Neural crest cell (in vitro differentiated cells): ENCODE results near the gene C3orf70. TPM values are rescaled to one million over a fixed set of nuclear protein-coding genes. Genes with fewer than 3 reads are reported as not detected.

Experiments used
- DNase-seq: peaks from one replicate; pipeline ENCODE4 v3.0.0; 2021; ENCODE audit warnings: low read depth, mixed read lengths, low spot score
- H3K27ac Mint-ChIP-seq: one replicate; pipeline ENCODE4 v1.8.0; 2021; ENCODE audit warnings: mild to moderate bottlenecking, mixed read lengths; ENCODE audit not compliant: unreplicated experiment
- H3K27me3 Mint-ChIP-seq: 2 replicates; pipeline ENCODE4 v1.8.0; 2021; ENCODE audit warnings: low read depth, mild to moderate bottlenecking, mixed read lengths
- H3K36me3 Mint-ChIP-seq: 2 replicates; pipeline ENCODE4 v1.8.0; 2021; ENCODE audit warnings: low read depth, mild to moderate bottlenecking, mixed read lengths
- H3K4me1 Mint-ChIP-seq: 2 replicates; pipeline ENCODE4 v1.8.0; 2021; ENCODE audit warnings: mixed read lengths
- H3K4me3 Mint-ChIP-seq: one replicate; pipeline ENCODE4 v1.8.0; 2021; ENCODE audit warnings: mild to moderate bottlenecking, mixed read lengths
- H3K9me3 Mint-ChIP-seq: 2 replicates; pipeline ENCODE4 v1.8.0; 2021; ENCODE audit warnings: mixed read lengths
- total RNA-seq: library from RNA; stranded (reverse); gene quantifications from 2 replicates; pipeline ENCODE4 v1.2.1, GENCODE V29; 2021
- TF ChIP-seq, protein P1 (sequence below): fragments of 200-600 bp; sonication (generic); conservative IDR thresholded peaks from 2 replicates; pipeline ENCODE4 v1.5.0; 2021; ENCODE audit warnings: antibody characterized with exemption, mild to moderate bottlenecking

Gene C3orf70
- total RNA-seq, 1 donor from 2014 or later, result 16.1 TPM

DNA sequence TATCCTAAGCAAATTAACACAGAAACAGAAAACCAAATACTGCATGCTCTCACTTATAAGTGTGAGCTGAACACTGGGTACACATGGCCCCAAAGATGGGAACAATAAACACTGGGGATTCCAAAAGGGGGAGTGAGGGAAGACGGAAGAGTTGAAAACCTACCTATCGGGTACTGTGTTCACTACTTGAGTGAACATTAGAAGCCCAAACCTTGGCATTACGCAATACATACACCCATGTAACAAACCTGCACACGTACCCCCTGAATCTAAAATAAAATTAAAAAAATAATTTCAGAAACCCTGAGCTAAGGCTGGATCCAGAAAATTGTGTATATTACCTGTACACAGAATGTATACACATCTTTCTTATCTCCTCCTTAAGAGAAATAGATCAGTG, 42.8 kb upstream of the C3orf70 start:
- H3K4me3 Mint-ChIP-seq, result no peak overlapping the region
- TF ChIP-seq, protein P1, sequence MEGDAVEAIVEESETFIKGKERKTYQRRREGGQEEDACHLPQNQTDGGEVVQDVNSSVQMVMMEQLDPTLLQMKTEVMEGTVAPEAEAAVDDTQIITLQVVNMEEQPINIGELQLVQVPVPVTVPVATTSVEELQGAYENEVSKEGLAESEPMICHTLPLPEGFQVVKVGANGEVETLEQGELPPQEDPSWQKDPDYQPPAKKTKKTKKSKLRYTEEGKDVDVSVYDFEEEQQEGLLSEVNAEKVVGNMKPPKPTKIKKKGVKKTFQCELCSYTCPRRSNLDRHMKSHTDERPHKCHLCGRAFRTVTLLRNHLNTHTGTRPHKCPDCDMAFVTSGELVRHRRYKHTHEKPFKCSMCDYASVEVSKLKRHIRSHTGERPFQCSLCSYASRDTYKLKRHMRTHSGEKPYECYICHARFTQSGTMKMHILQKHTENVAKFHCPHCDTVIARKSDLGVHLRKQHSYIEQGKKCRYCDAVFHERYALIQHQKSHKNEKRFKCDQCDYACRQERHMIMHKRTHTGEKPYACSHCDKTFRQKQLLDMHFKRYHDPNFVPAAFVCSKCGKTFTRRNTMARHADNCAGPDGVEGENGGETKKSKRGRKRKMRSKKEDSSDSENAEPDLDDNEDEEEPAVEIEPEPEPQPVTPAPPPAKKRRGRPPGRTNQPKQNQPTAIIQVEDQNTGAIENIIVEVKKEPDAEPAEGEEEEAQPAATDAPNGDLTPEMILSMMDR, result no peak

DNA sequence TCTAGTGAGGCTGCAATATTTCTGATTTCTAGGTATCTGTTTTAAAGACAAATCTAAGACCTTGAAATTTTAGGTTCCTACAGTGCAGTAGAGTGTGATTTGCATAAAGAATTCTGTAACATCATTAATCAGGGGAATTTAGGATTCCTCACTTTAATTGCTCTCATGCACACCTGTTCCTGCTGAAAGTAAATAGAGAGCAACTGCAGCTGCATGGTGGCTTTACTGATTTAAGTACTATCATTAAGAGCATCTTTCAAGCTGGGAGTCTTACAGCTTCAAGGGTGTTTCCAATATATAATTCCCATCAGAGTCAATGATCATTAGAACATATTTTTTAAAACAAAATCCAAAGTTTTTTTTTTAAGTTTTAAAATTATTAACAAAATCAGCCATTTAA, 36.0 kb upstream of the C3orf70 start:
- TF ChIP-seq, protein P1, result no peak
- Mint-ChIP-seq H3K9me3 (no peaks in the 10 kb centered on the region), H3K27ac (no peak overlapping the region), H3K4me1 (no peaks in the 10 kb centered on the region), H3K4me3 (no peak overlapping the region), H3K36me3 (peaks cover 4% of the 10 kb centered on the region), H3K27me3 (no peaks in the 10 kb centered on the region)
- no peak for DNase-seq

More for the DNA sequence above, 42.8 kb upstream of the C3orf70 start:
- peaks cover 8% of the 10 kb centered on the region for H3K36me3 Mint-ChIP-seq
- H3K27me3 Mint-ChIP-seq, result no peaks in the 10 kb centered on the region
- H3K4me1 Mint-ChIP-seq, result no peaks in the 10 kb centered on the region
- no peak overlapping the region for H3K27ac Mint-ChIP-seq
- peaks cover 6% of the 10 kb centered on the region for H3K9me3 Mint-ChIP-seq
- no peak for DNase-seq

DNA sequence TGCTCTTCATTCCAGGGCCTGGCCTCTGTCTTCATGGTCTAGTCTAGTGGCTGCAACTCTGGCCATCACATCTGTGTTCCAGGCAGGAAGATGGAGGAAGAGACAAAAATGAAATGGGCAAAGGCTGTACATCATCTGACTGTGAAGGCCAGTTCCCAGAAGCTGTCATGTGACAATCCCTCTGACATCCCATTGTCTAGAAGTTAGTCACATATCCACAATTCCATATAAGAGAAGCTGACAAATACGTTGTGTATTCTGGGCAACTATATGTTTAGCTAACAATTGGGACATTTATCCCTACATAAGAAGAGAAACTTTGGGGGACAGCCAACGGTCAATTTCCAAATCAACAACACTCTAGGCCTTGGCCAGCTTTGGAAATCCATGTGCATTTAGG, 34.5 kb upstream of the C3orf70 start:
- H3K27ac Mint-ChIP-seq, result no peak overlapping the region
- no peaks in the 10 kb centered on the region for H3K4me1 Mint-ChIP-seq

DNA sequence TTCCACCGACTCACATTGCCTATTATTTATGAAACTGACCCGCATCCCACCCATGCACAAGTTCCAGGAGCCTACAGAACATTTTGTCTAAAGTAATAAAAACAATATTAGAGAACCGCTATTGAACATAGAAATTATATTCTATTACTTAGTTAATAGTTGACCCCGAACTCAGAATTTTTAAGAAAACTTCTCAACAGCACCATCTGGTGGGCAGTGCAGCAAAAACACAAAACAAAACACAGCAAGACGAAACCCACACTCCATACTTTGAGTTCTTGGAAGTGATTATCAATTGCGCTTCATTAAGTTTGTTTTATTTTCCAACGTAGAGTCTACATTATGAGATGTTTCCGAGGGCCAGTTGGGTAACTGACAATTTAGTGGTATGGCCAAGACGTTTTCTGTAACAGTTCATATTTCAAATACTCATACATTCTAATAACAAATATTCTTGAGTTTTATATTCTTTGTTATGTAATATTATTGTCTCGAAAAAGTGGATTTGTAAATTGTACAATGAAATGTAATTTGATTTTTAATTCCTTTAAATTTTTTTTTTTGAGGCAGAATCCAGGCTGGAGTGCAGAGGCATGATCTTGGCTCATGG, 24.0 kb upstream of the C3orf70 start:
- TF ChIP-seq, protein P1, result peak; percentile 86
- DNase-seq, result peak; percentile 58
- peaks cover 31% of the 10 kb centered on the region for H3K4me1 Mint-ChIP-seq
- no peak overlapping the region for H3K4me3 Mint-ChIP-seq
- H3K36me3 Mint-ChIP-seq, result no peaks in the 10 kb centered on the region
- H3K27me3 Mint-ChIP-seq, result no peaks in the 10 kb centered on the region
- no peaks in the 10 kb centered on the region for H3K9me3 Mint-ChIP-seq
- no peak overlapping the region for H3K27ac Mint-ChIP-seq

More for the DNA sequence above, 34.5 kb upstream of the C3orf70 start:
- no peak for DNase-seq
- no peaks in the 10 kb centered on the region for H3K9me3 Mint-ChIP-seq
- H3K27me3 Mint-ChIP-seq, result no peaks in the 10 kb centered on the region
- peaks cover 2% of the 10 kb centered on the region for H3K36me3 Mint-ChIP-seq
- TF ChIP-seq, protein P1, result no peak
- H3K4me3 Mint-ChIP-seq, result no peak overlapping the region

DNA sequence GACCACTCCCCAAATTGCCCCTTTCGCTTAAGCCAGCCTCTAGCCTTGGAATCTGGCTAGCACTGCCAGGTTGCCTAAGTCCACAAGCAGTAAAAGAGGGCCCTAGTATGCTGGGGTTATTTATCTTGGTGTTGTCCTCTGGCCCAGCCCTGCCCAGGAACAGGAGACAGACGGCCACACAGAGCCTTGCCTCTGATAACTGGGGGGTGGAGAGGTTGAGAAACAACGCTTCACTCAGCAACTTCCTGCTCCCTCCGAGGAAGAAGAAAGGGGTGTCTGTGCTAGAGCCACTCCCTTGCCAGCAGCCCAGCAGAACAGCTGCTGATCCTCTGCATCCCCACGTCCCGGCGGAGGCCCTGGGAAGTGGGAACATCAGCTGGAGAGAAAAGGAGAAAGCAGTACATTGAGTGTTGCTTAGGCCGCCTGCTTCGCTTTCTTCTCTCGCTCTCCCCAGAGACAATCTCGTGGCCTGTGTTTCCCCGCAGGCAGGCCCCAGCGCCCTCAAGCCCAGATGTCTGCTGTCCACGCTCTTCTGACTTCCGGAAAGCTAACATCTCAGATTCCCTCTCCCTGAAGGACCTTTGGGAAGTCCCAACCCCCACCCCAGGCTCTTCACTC, 22.6 kb upstream of the C3orf70 start:
- DNase-seq, result peak; percentile 51
- Mint-ChIP-seq H3K4me3 (peak overlapping the region; percentile 80), H3K27me3 (no peaks in the 10 kb centered on the region), H3K4me1 (peaks cover 31% of the 10 kb centered on the region), H3K9me3 (no peaks in the 10 kb centered on the region), H3K27ac (peak overlapping the region; percentile 96), H3K36me3 (no peaks in the 10 kb centered on the region)
- TF ChIP-seq, protein P1, result no peak
